ENCODE data around the gene ZNF483.

Gene ZNF483

DNA sequence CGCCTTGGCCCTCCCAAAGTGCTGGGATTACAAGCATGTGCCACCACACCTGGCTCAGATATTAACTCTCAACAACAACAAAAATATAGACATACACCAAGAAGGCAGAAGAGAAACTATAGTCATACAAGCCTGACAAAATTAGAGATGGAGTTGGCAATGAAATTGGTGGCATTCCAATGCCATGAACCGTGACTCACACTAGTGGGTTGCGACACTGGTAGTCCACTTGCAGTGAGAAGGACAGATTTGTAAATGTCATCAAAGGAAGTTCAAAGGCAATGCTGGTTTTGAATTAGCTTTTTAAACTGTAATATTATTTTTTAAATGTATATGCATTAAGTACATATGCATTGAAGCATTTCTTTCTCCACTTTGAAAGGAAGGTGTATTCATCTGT is 97.6 kb downstream of the ZNF483 start:
- Histone ChIP-seq H3K27ac (no peak overlapping the region), H3K27me3 (replicated peaks) (no peaks in the 10 kb centered on the region), H3K36me3 (replicated peaks) (no peaks in the 10 kb centered on the region), H3K4me3 (ENCODE audit: low read depth, low read length) (no peak overlapping the region)
- DNase-seq, result peak; percentile 40
- TF ChIP-seq, protein P1, sequence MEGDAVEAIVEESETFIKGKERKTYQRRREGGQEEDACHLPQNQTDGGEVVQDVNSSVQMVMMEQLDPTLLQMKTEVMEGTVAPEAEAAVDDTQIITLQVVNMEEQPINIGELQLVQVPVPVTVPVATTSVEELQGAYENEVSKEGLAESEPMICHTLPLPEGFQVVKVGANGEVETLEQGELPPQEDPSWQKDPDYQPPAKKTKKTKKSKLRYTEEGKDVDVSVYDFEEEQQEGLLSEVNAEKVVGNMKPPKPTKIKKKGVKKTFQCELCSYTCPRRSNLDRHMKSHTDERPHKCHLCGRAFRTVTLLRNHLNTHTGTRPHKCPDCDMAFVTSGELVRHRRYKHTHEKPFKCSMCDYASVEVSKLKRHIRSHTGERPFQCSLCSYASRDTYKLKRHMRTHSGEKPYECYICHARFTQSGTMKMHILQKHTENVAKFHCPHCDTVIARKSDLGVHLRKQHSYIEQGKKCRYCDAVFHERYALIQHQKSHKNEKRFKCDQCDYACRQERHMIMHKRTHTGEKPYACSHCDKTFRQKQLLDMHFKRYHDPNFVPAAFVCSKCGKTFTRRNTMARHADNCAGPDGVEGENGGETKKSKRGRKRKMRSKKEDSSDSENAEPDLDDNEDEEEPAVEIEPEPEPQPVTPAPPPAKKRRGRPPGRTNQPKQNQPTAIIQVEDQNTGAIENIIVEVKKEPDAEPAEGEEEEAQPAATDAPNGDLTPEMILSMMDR (IDR thresholded peaks at IDR 0.05; ENCODE audit: low read depth, low read length, missing control alignments), result no peak
- in situ Hi-C loops (cut with HindIII; ENCODE audit: low pct_ligation_motif_present, low sequenced_read_pairs), result no loop called here
